Measurements from ENCODE around the gene LATS2. TPM values are rescaled to one million over a fixed set of nuclear protein-coding genes. Genes with fewer than 3 reads are reported as not detected.
"Not testable (repeated sequence)": the region's sequence is repeated elsewhere in the genome, so short reads cannot be mapped to it uniquely, and the experiment has no call there.

Gene LATS2
- total RNA-seq, 1 donor from 2014 or later, result 23.7 TPM

DNA sequence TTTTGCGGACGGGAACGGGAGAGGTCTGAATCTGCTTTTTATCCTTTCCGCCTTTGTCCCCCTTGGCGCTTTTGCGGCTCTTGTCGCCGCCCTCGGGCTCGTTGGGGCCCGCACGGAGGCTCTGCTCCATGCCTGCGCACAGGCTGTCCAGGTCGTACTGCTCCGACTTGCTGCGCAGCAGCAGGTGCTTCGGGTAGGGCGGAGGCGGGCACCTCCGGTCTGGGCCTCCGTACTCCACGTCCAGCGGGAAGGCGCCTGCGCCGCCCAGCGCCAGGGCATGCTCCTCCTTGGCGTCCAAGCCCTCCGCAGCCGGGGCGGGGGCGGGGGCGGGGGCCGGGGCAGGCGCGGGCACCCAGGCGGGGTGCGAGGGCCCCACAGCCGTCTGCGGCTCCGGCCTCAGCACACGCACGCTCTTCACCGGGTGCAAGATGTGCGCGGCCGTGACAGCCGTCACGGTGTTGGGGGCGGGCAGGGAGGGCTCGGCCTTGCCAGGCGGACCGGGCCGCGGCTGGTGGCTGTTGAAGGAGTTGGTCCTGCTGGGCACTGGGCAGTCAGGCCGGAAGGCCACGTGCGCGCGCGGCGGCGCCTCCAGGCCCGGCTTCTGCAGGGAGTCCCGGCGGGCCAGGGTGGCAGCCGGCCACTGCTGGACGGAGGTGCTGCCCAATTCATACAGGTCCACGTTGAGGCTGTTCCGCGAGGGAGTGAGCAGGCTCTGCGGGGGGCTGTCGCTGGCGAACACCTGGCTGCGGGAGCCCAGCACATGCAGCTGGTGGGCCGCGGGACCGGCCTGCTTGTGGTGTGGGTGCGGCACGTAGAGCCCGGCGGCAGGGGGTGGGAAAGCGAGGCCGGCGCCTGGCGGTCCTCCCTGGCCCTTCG lies 73.1 kb downstream of the LATS2 start:
- peak; percentile 8 for ATAC-seq
- intact Hi-C loops (cut with DNase I), result no loop called here

DNA sequence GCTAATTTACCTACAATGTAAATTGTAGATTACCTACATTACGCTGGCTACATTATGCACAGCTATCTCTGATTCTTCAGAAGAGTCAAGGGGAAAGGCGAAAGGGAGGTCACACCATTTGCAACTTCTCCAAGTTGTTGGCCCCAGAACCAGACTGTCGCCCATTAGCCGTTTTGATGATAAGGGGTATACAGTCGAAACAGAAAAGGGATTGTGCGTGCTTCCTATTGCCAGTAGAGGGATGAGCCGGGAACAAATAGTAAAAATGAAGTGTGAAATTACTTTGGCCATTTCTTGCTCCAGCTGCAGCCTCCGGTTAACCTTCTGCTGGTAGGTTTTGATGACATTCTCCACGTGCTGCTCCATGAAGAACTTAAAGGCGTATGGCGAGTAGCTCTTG lies 73.8 kb downstream of the LATS2 start:
- ATAC-seq (no peak), DNase-seq (ENCODE audit: missing footprints) (no peak)
- intact Hi-C loops (cut with DNase I), result no loop called here

More for the DNA sequence above, 73.1 kb downstream of the LATS2 start:
- no peak for DNase-seq (ENCODE audit: missing footprints)

DNA sequence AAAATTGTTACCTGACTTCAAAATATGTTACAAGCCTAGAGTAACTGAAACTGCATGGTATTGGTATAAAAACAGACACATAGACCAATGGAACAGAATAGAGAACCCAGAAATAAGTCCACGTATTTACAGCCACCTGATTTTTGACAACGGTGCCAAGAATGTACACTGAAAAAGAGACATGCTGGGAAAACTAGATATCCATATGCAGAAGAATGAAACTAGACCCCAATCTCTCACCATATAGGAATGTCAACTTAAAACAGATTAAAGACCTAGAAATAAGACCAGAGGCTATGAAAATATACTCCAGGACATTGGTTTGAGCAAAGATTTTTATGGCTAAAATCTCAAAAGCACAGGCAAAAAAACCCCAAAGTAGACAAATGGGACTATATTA lies 76.5 kb downstream of the LATS2 start:
- intact Hi-C loops (cut with DNase I), result no loop called here
- no peak for DNase-seq (ENCODE audit: missing footprints)

DNA sequence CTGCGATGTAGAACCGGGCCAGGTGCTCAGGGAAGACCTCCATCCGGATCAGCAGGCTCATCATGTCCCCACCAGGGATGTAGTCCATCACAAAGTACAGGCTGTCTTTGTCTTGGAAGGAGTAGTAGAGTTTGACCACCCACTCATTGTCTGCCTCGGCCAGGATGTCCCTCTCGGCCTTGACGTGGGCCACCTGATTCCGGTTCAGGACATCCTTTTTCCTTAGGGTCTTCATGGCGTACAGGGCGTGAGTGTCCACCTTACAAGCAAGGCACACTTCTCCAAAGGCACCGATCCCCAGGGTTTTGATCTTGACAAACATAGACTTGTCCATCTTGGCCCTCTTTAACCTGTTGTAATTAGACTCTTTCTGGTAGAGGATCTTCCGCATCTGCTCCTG lies 78.0 kb downstream of the LATS2 start:
- DNase-seq (ENCODE audit: missing footprints) (no peak), ATAC-seq (no peak)

More for the DNA sequence above, 76.5 kb downstream of the LATS2 start:
- no peak for ATAC-seq

DNA sequence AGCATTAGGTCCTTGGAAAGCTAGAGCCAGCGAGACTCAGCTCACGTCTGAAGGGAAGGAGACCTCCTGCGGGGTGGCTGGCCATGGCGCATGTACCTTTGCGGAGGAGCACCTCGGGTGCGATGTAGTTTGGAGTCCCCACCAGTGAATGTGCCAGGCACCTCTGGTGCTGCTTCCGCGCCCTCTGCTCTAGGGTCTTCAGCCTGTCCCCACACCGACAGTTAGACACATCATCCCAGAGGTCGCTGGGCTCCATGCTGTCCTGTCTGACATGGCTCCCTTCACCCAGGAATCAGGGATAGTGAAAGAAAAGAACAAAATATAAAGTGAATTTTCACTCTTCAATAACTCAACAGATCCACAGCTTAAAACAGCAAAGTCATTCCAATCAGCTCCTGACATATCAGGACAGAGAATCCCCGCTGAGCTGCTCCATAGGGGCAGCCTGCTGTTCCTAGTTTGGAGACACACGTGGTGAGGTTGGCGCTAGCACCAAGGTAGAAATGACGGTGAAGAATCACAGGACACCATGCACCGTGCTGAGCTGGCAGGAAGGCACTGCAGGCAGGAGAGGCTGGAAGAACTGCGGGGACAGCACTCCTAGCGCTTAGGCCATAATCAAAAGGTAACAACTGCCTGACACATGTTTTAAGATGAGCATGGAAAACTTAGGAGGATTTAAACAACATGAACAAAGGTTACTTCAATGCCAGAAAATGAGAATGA lies 79.9 kb downstream of the LATS2 start:
- intact Hi-C loops (cut with DNase I), result no loop called here
- ATAC-seq (peak; percentile 73), DNase-seq (ENCODE audit: missing footprints) (no peak)

More for the DNA sequence above, 78.0 kb downstream of the LATS2 start:
- intact Hi-C loops (cut with DNase I), result no loop called here

DNA sequence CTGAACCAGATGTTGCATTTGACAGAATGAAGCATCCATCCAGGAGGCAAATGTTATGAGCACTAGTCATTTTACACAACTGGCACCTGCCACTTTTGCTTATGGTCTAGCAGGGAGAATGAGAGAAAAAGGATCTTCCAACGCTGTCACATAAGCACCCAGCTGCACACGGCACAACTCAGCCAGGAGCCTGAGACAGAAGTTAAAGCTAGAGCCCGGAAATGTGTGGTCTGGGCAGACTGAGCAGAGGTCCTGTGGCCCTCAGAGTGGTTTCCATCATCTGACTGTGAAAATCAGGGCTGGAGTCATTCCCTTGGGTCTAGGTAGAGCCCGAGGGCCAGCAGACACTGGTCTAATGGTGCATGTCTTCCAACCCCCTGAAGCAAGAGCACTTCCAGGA lies 80.5 kb downstream of the LATS2 start:
- DNase-seq (ENCODE audit: missing footprints) (no peak), ATAC-seq (no peak)
- intact Hi-C loops (cut with DNase I), result no loop called here

DNA sequence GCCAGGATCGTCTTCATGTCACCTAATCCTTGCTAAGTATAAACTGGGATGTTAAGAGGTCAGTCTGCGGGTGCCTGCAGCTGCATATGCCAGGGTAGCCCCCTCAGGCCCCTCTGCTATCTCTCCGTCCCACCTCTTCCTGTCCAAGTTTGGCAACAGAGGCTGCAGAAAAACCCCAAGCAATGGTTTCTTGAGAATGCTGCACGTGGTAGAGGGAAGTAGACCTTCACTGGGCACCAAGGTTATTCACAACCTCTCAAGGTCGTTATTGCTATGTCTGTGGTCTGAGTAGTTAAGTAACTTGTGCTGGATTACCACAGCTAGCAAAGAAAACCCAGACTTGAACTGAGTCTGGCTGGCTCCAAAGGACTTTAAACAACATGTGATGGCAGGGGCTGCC lies 81.0 kb downstream of the LATS2 start:
- ATAC-seq (no peak), DNase-seq (ENCODE audit: missing footprints) (no peak)
- intact Hi-C loops (cut with DNase I), result no loop called here

DNA sequence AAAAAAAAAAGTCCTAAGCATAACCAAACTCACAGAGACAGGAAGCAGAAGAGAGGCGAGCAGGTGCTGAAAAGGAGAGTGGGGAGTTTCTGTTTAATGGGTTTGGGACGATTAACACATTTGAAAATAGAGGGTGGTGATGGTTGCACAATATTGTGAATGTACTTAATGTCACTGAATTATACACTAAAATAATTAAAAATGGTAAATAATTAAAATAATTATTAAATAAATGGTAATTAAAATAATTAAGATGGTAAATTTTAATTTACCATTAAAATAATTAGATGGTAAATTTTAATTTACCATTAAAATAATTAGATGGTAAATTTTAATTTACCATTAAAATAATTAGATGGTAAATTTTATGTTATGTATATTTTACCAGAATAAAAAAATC lies 84.0 kb downstream of the LATS2 start:
- intact Hi-C loops (cut with DNase I), result no loop called here
- no peak for ATAC-seq

DNA sequence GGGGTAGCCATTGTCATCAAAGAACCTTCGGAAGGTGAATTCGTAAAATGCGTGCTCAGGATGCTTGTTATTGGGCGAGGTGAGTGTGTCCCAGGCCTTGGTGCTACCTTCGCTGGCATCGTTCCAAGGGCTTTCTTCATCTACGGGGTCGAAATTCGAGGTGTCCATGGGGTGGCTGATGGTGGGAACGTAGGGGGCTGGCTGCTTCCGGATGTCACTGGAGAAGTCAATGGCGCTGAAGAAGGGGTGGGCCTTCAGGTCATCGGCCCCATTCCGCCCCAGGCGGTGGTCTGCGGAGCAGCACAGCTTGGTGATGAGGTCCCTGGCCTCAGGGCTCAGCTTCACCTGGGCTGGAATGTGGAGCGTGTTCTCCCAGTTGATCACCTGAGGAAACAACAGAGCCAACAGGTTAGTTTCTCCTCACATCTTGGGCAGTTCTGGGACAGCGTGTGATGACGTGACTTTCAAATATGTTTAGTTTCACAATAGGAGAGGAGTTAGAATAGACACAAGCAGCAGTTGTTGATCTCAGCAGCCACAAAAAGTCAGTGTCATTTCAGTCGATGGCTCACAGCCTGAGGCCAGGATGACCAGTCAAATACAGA lies 86.3 kb downstream of the LATS2 start:
- DNase-seq (ENCODE audit: missing footprints) (no peak), ATAC-seq (no peak)
- intact Hi-C loops (cut with DNase I), result no loop called here

More for the DNA sequence above, 84.0 kb downstream of the LATS2 start:
- DNase-seq (ENCODE audit: missing footprints), result no peak

DNA sequence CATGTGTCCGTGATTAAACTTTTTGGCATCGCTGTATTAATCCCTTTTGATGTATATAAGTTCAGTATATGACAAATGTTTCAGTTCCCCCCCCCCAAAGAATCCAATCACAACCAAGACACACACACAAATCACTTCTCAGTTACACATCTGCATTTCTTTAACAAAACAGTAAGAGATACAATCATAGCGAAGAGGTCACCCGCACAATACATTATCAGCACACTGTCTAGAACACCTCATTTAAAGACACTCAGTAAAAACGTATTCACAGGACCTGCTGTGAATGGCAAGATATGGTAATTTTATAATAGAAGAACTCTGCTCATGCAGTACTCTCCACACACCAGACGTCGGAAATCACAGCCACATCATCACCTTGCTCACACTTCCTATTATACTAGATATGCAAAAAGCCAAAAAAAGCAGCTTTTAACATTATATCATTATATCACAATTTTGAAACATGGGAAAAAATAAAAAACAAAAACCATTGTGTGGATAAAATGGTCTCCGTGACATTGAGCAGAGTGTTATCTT lies 87.4 kb downstream of the LATS2 start:
- ATAC-seq, result no peak
- DNase-seq (ENCODE audit: missing footprints), result no peak
- intact Hi-C loops (cut with DNase I), result no loop called here

DNA sequence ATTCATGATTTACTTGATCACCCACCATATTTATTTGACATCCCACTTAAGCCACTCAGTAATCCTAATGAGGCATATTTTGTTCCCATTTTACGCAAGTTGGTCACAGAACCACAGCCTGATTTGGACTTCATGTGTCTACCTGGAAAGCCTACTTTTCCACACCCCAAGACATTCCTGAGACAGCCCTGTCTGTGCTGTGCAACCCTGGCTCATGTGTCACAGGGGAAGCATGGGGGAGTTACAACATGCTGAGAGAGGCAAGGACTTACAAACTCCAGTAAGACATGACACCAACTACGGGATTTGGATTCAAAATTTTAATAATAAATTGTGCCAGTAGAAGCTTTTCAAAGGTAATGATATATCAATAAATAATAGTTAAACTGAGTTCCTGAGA lies 88.7 kb downstream of the LATS2 start:
- DNase-seq (ENCODE audit: missing footprints) (no peak), ATAC-seq (no peak)
- intact Hi-C loops (cut with DNase I), result no loop called here

DNA sequence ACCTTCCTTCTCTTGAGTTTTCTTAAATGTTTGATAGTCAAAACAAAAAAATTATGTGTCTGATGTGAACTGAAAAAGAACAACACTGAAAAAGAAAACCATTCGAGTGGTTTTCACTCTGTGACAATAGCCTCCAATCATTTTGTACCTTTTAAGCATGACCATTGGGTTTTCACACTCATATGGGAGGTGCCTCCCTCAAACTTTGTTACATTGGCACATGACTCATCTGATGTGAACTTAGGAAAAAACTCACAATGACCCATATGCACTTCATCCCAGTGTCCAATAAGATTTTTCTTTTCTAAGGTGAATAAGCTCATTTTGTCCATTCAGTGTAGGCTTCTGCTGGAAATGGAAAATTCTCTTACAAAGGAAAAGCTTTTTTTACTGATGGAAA lies 92.2 kb downstream of the LATS2 start:
- intact Hi-C loops (cut with DNase I), result no loop called here
- DNase-seq (ENCODE audit: missing footprints) (no peak), ATAC-seq (no peak)

DNA sequence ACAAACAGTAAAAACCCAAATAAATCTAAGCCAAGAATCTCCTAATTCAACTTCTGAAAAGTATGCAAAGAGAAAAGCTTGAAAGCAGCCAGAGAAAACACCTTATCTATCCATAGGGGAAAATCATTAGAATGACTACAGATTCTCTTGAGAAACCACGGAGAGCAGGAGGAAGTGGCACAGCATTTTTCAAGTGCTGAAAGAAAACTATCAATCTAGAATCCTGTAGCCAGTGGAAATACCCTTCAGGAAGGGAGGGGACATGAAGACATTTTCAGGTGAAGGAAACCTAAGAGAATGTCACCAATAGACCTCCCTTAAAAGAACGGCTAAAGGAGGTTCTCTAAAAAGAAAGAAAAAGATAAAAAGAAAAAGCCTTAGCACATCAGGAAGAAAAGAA lies 92.6 kb downstream of the LATS2 start:
- intact Hi-C loops (cut with DNase I), result no loop called here
- DNase-seq (ENCODE audit: missing footprints) (no peak), ATAC-seq (no peak)

DNA sequence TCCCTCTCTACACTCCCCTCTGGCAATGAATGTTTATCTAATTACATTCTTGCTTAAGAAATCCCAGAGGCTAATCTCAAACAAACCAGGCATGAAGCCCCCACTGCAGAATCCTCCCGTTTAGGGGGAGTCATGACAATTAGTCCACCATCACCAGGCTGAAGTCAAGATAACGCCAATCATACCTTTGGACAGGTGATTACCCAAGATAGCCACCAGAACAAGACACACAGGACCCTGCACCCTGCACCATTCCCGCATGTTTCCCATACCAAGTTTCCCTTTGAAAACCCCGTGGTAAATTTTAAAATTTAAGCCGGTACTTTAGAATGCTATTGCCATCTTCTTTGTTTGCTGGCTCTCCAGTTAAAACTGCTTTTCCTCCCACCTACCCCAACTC lies 94.0 kb downstream of the LATS2 start:
- DNase-seq (ENCODE audit: missing footprints), result no peak
- intact Hi-C loops (cut with DNase I), result no loop called here
- ATAC-seq, result no peak

DNA sequence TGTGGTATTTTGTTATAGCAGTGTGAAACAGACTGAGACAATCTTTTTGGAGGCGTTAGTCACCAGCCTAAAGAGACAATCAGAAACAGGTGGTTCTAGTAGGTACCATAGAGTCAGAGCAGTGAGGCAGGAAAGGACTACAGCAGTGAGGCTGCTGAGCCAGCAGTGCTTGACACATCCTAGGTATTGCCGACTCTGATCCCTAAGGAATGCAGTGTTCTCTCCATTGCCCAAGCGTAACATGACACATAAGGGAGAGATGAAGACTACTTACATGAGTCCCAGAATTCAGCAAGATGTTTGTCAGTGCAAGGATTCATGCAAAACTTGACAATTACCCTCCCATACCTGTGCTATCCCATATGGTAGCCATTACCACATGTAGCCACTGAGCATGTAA lies 96.5 kb downstream of the LATS2 start:
- DNase-seq (ENCODE audit: missing footprints) (no peak), ATAC-seq (no peak)
- intact Hi-C loops (cut with DNase I), result no loop called here

DNA sequence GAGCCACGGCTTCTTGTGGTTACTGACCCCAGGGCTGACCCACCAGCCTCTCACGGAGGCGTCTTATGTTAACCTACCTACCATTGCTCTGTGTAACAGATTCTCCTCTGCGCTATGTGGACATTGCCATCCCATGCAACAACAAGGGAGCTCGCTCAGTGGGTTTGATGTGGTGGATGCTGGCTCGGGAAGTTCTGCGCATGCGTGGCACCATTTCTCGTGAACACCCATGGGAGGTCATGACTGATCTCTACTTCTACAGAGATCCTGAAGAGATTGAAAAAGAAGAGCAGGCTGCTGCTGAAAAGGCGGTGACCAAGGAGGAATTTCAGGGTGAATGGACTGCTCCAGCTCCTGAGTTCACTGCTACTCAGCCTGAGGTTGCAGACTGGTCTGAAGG lies 99.7 kb downstream of the LATS2 start:
- ATAC-seq; DNase-seq (ENCODE audit: missing footprints); intact Hi-C loops (cut with DNase I): not testable (repeated sequence)

DNA sequence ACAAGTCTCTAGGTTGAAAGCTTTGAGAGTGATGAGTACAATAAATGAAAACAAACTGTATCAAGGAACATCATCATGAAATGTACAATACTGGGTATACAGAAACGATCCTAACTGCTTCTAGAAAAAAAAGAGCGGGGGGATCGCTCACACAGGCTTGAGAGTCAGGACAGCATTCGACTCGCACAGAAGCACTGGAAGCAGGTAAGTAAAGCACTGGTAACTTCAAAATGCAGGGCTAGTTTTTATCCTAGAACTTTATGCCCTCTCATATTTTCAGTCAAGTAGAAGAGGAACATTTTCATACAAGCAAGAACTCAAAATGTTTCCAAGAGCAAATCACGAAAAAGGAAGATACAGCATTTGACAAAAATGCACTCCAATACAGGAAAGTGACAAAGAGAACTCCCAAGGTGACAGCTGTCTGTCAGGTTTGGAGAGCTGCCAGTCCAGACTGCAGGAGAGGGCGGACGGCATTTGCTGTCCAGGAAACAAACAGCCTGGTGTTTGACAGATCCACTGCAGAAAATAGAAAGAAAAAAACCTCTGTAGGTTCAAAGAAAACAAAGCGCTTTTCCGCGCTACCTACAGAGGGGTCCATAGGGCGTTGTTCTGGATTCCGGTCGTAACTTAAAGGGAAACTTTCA lies 100.6 kb downstream of the LATS2 start:
- intact Hi-C loops (cut with DNase I), result no loop called here
- ATAC-seq (no peak), DNase-seq (ENCODE audit: missing footprints) (no peak)

DNA sequence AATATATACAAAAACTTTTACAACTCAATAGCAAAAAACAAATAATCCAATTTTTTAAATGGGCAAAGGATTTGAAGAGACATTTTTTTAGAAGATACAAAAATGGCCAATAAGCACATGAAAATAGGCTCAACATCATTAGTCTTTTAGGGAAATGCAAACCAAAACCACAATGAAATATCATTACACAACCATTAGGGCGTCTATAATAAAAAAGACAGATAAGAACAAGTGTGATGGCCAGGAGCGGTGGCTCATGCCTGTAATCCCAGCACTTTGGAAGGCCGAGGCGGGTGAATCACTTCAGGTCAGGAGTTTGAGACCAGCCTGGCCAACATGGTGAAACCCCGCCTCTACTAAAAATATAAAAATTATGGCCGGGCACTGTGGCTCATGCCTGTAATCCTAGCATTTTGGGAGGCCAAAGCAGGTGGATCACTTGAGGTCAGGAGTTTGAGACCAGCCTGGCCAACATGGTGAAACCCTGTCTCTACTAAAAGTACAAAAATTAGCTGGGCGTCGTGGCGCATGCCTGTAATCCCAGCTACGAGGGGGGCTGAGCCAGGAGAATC lies 104.3 kb downstream of the LATS2 start:
- intact Hi-C loops (cut with DNase I); DNase-seq (ENCODE audit: missing footprints); ATAC-seq: not testable (repeated sequence)

DNA sequence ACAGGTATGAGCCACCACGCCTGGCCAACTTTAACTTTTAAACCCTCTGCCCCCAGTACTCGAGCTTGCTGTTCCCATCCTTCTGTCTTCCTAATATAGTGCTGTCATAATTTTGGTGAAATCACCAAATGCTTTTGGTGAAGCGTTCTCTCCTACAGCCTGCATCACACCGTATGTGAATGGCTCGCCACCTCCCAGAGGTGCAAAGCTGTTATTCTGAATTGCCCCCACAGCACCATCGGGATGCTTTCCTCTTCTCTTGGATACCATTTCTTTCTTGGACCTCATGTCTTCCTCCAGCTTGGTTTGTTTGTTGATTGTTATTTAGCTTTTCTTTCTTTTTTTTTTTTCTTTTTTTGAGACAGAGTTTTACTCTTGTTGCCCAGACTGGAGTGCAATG lies 105.9 kb downstream of the LATS2 start:
- intact Hi-C loops (cut with DNase I), result no loop called here
- ATAC-seq (no peak), DNase-seq (ENCODE audit: missing footprints) (no peak)
